H9 (cell line): Measurements from ENCODE around the gene EXOC3. TPM values are rescaled to one million over a fixed set of nuclear protein-coding genes. Genes with fewer than 3 reads are reported as not detected.

ENCODE experiments used
- DNase-seq: peaks from one replicate; pipeline ENCODE4 v3.0.0-alpha.2; 2017
- H2AFZ ChIP-seq: one replicate; pipeline ENCODE4 v1.6.1; 2013; ENCODE audit warnings: mild to moderate bottlenecking, low read length, control low read depth, moderate library complexity
- H2AK5ac ChIP-seq: 2 replicates; pipeline ENCODE4 v1.6.1; 2013; ENCODE audit warnings: low read length, control low read depth, mixed read lengths; ENCODE audit not compliant: insufficient read length
- H2BK120ac ChIP-seq: one replicate; pipeline ENCODE4 v1.6.1; 2013; ENCODE audit warnings: low read depth, mild to moderate bottlenecking, low read length, control low read depth, inconsistent platforms; ENCODE audit not compliant: poor library complexity, severe bottlenecking
- H2BK12ac ChIP-seq: 2 replicates; pipeline ENCODE4 v1.6.1; 2013; ENCODE audit warnings: low read length, control low read depth, mixed read lengths, low read depth; ENCODE audit not compliant: insufficient read length
- H2BK15ac ChIP-seq: 2 replicates; pipeline ENCODE4 v1.6.1; 2013; ENCODE audit warnings: low read depth, low read length, control low read depth
- H2BK20ac ChIP-seq: one replicate; pipeline ENCODE4 v1.6.1; 2013; ENCODE audit warnings: low read depth, mild to moderate bottlenecking, low read length, control low read depth, inconsistent platforms; ENCODE audit not compliant: poor library complexity, severe bottlenecking
- H2BK5ac ChIP-seq: 2 replicates; pipeline ENCODE4 v1.6.1; 2013; ENCODE audit warnings: low read length, control low read depth, mixed read lengths; ENCODE audit not compliant: insufficient read length
- H3K14ac ChIP-seq: 2 replicates; pipeline ENCODE4 v1.6.1; 2013; ENCODE audit warnings: low read length, control low read depth; ENCODE audit not compliant: insufficient read depth
- H3K18ac ChIP-seq: 2 replicates; pipeline ENCODE4 v1.6.1; 2013; ENCODE audit warnings: low read depth, mild to moderate bottlenecking, mixed read lengths, low read length, control low read depth; ENCODE audit not compliant: insufficient read length
- H3K23ac ChIP-seq: 2 replicates; pipeline ENCODE4 v1.6.1; 2013; ENCODE audit warnings: low read length, control low read depth, mixed read lengths, low read depth; ENCODE audit not compliant: insufficient read length
- H3K23me2 ChIP-seq: 2 replicates; pipeline ENCODE4 v1.6.1; 2013; ENCODE audit warnings: low read depth, mild to moderate bottlenecking, mixed read lengths, low read length, control low read depth; ENCODE audit not compliant: insufficient read length, poor library complexity, severe bottlenecking
- H3K27ac ChIP-seq: 2 replicates; pipeline ENCODE4 v1.5.1; 2013; ENCODE audit warnings: low read length, control low read depth, mixed read lengths, low read depth; ENCODE audit not compliant: insufficient read length
- H3K27me3 ChIP-seq: 2 replicates; pipeline ENCODE4 v1.6.1; 2013; ENCODE audit warnings: low read length, control low read depth, inconsistent platforms; ENCODE audit not compliant: insufficient read depth
- H3K4ac ChIP-seq: 2 replicates; pipeline ENCODE4 v1.6.1; 2013; ENCODE audit warnings: low read depth, mild to moderate bottlenecking, control low read depth, inconsistent platforms, low read length, moderate library complexity
- H3K4me1 ChIP-seq: 2 replicates; pipeline ENCODE4 v1.6.1; 2013; ENCODE audit warnings: low read length, control low read depth, inconsistent platforms; ENCODE audit not compliant: insufficient read depth
- H3K4me2 ChIP-seq: 2 replicates; pipeline ENCODE4 v1.6.1; 2013; ENCODE audit warnings: low read length, control low read depth, mixed read lengths; ENCODE audit not compliant: insufficient read length, insufficient read depth
- H3K56ac ChIP-seq: 2 replicates; pipeline ENCODE4 v1.6.1; 2013; ENCODE audit warnings: low read depth, mild to moderate bottlenecking, mixed read lengths, low read length, control low read depth; ENCODE audit not compliant: insufficient read length
- H3K79me1 ChIP-seq: 2 replicates; pipeline ENCODE4 v1.6.1; 2013; ENCODE audit warnings: low read depth, mild to moderate bottlenecking, moderate library complexity, low read length, control low read depth, inconsistent platforms; ENCODE audit not compliant: insufficient read depth, poor library complexity, severe bottlenecking
- H3K79me2 ChIP-seq: 2 replicates; pipeline ENCODE4 v1.6.1; 2013; ENCODE audit warnings: low read length, control low read depth, inconsistent platforms; ENCODE audit not compliant: insufficient read depth
- H3K9ac ChIP-seq: 2 replicates; pipeline ENCODE4 v1.6.1; 2013; ENCODE audit warnings: low read length, control low read depth, mixed read lengths; ENCODE audit not compliant: insufficient read length; ENCODE audit errors: extremely low read depth
- H3K9me3 ChIP-seq: one replicate; pipeline ENCODE4 v1.6.1; 2013; ENCODE audit warnings: low read depth, low read length, inconsistent platforms; ENCODE audit not compliant: control insufficient read depth
- H3T11ph ChIP-seq: one replicate; pipeline ENCODE4 v1.6.1; 2013; ENCODE audit warnings: mild to moderate bottlenecking, low read length, control low read depth, inconsistent platforms
- H4K20me1 ChIP-seq: one replicate; pipeline ENCODE4 v1.6.1; 2013; ENCODE audit not compliant: control insufficient read depth, insufficient read length, insufficient read depth
- H4K5ac ChIP-seq: 2 replicates; pipeline ENCODE4 v1.6.1; 2013; ENCODE audit warnings: low read depth, mild to moderate bottlenecking, mixed read lengths, low read length, control low read depth; ENCODE audit not compliant: insufficient read length
- H4K8ac ChIP-seq: replicated peaks from 2 replicates; pipeline ENCODE4 v1.6.1; 2013; ENCODE audit warnings: low read length, control low read depth, mixed read lengths, low read depth; ENCODE audit not compliant: insufficient read length
- H4K91ac ChIP-seq: 2 replicates; pipeline ENCODE4 v1.6.1; 2013; ENCODE audit warnings: low read depth, mild to moderate bottlenecking, moderate library complexity, mixed read lengths, low read length, control low read depth; ENCODE audit not compliant: insufficient read length
- H3K27ac Mint-ChIP-seq, 3 experiments: 2 replicates in 2 of 3; 3 replicates in 1 of 3; pipeline ENCODE4 v1.8.0; 2020 to 2021; ENCODE audit warnings: mixed read lengths in 3 of 3, mild to moderate bottlenecking in 1 of 3, moderate library complexity in 1 of 3
- H3K27me3 Mint-ChIP-seq: 2 replicates; pipeline ENCODE4 v1.8.0; 2021; ENCODE audit warnings: low read depth, mild to moderate bottlenecking, moderate library complexity, mixed read lengths
- H3K36me3 Mint-ChIP-seq, 3 experiments: 2 replicates in 2 of 3; 3 replicates in 1 of 3; pipeline ENCODE4 v1.8.0; 2020 to 2021; ENCODE audit warnings: low read depth in 3 of 3, mixed read lengths in 3 of 3; ENCODE audit not compliant: insufficient read depth in 1 of 3
- H3K4me1 Mint-ChIP-seq, 2 experiments: 2 replicates each; pipeline ENCODE4 v1.8.0; 2020; ENCODE audit warnings: mixed read lengths in 2 of 2
- H3K4me3 Mint-ChIP-seq, 2 experiments: 2 replicates in 1 of 2; 3 replicates in 1 of 2; pipeline ENCODE4 v1.8.0; 2020 to 2021; ENCODE audit warnings: mild to moderate bottlenecking in 2 of 2, mixed read lengths in 2 of 2, moderate library complexity in 1 of 2
- H3K9me3 Mint-ChIP-seq, 2 experiments: 2 replicates in 1 of 2; 3 replicates in 1 of 2; pipeline ENCODE4 v1.8.0; 2020; ENCODE audit warnings: mild to moderate bottlenecking in 2 of 2, mixed read lengths in 2 of 2, moderate library complexity in 1 of 2
- WGBS: extraction: QIAGEN DNeasy Blood & Tissue Kit; methylation state at CpG from one replicate; pipeline ENCODE4 v1.1.7; 2013; ENCODE audit warnings: missing lambda C conversion rate, low lambda C conversion rate, mixed read lengths; ENCODE audit not compliant: insufficient read length; ENCODE audit errors: extremely low coverage; 5-methylcytosine and 5-hydroxymethylcytosine counted together
- total RNA-seq: library from RNA; stranded (reverse); gene quantifications from 2 replicates; pipeline ENCODE4 v1.2.1, GENCODE V29; 2021
- TF ChIP-seq, protein P1 (sequence below): fragments of 200-600 bp; sonication (generic); conservative IDR thresholded peaks from 3 replicates; pipeline ENCODE4 v1.8.0; 2021; ENCODE audit warnings: antibody characterized with exemption, mild to moderate bottlenecking

Gene EXOC3
- total RNA-seq, 1 experiment from 2014 or later = 36.7 TPM

DNA sequence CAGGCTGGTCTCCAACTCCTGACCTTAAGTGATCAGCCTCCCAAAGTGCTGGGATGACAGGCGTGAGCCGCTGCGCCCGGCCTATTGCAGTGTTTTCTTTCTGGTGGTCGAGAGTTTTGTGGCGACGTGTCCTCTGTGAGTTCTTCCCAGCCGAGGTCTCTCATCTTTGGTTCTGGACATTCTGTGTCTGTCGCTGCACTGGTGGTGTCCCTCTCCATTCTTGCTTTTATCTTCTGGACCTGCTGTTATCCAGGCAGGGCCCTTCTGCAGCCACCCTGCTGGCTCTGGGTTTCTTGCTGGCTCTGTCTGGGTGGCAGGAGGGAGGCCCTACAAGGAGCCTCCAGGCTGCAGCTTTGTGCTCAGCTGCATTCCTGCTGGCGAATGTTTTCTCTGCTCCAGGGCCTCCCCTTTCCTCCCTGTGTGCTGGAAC, 49.1 kb upstream of the EXOC3 start:
- H3K36me3 Mint-ChIP-seq = no peaks in the 10 kb centered on the region; a peak in 1 of 7 replicates
- Histone ChIP-seq H4K5ac (no peak overlapping the region), H3K9ac (no peak overlapping the region), H3K14ac (no peak overlapping the region), H3K56ac (no peak overlapping the region), H3K79me2 (no peaks in the 10 kb centered on the region), H2BK5ac (no peak overlapping the region), H3K79me1 (no peaks in the 10 kb centered on the region), H2BK120ac (no peak overlapping the region), H3K4ac (no peak overlapping the region), H3K23me2 (no peaks in the 10 kb centered on the region), H3K18ac (no peak overlapping the region), H3T11ph (no peak overlapping the region), H3K27me3 (no peaks in the 10 kb centered on the region), H3K9me3 (no peaks in the 10 kb centered on the region), H2AK5ac (no peak overlapping the region), H4K20me1 (peaks cover 3% of the 10 kb centered on the region), H3K27ac (no peak overlapping the region), H4K8ac (no peak overlapping the region), H2BK15ac (no peak overlapping the region), H3K4me1 (no peaks in the 10 kb centered on the region), H2BK20ac (no peak overlapping the region), H2AFZ (no peak overlapping the region), H4K91ac (no peak overlapping the region), H3K4me2 (no peak overlapping the region), H3K23ac (no peak overlapping the region), H2BK12ac (no peak overlapping the region)
- no peak overlapping the region for H3K27ac Mint-ChIP-seq
- peak; percentile 29 for DNase-seq
- no CpG with 5 or more reads among the region's 10 CpGs for WGBS
- H3K27me3 Mint-ChIP-seq = peaks cover 6% of the 10 kb centered on the region
- no peak overlapping the region for H3K4me3 Mint-ChIP-seq
- H3K9me3 Mint-ChIP-seq = no peaks in the 10 kb centered on the region; a peak in 2 of 5 replicates
- TF ChIP-seq, protein P1, sequence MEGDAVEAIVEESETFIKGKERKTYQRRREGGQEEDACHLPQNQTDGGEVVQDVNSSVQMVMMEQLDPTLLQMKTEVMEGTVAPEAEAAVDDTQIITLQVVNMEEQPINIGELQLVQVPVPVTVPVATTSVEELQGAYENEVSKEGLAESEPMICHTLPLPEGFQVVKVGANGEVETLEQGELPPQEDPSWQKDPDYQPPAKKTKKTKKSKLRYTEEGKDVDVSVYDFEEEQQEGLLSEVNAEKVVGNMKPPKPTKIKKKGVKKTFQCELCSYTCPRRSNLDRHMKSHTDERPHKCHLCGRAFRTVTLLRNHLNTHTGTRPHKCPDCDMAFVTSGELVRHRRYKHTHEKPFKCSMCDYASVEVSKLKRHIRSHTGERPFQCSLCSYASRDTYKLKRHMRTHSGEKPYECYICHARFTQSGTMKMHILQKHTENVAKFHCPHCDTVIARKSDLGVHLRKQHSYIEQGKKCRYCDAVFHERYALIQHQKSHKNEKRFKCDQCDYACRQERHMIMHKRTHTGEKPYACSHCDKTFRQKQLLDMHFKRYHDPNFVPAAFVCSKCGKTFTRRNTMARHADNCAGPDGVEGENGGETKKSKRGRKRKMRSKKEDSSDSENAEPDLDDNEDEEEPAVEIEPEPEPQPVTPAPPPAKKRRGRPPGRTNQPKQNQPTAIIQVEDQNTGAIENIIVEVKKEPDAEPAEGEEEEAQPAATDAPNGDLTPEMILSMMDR = no peak
- H3K4me1 Mint-ChIP-seq = peaks cover 20 to 36% of the 10 kb centered on the region in 2 experiments
